SK-MEL-5 (cell line): ENCODE data around the gene IFITM10. TPM values are rescaled to one million over a fixed set of nuclear protein-coding genes. Genes with fewer than 3 reads are reported as not detected.

Source experiments
- DNase-seq: peaks from one replicate; pipeline ENCODE4 v3.0.0-alpha.2; 2016; ENCODE audit warnings: low read depth, low spot score
- in situ Hi-C: cut with HindIII; loops from 2 replicates; pipeline ENCODE4 v1.10.0; 2016; ENCODE audit warnings: low sequenced_read_pairs, high pct_unique_total_duplicates, low pct_unique_long_range_greater_than_20kb
- total RNA-seq: library from RNA; depleted of rRNA; stranded (reverse); fragments of >200 nt; shearing (Covaris generic); gene quantifications from 2 replicates; pipeline ENCODE4 v1.2.3, GENCODE V29; 2014

IFITM10 gene
- total RNA-seq, 1 experiment from 2014 or later = not detected

DNA sequence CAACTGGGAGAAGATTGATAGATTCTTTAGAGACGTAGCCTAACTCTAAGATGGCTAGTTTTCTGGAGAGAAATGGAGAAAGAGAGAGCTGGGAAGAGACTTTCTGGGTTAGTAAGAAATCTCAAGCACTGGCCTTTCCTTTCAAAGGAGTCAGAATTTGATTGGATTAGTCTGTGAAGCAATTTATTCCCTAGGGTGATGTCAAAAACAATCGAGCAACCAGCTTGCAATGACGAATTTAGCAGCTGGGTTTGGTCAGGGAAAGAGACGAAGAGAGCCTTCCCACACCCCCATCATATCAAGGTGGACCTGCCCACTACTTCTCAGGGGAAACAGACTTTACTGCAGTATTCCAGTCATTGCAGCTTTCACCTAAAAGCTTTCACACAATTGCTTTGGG, 42.6 kb downstream of the IFITM10 start:
- in situ Hi-C loops = no loop called here

GRCh38 chr11:1706634-1707400, 43.6 kb downstream of the IFITM10 start:
- DNase-seq = peak; percentile 48
- in situ Hi-C loops = no loop called here

More for the DNA sequence above, 42.6 kb downstream of the IFITM10 start:
- no peak for DNase-seq

- DNase-seq = no peak
- in situ Hi-C loops = no loop called here
Observed at GRCh38 chr11:1705126-1706052, 45.0 kb downstream of the IFITM10 start.

DNA sequence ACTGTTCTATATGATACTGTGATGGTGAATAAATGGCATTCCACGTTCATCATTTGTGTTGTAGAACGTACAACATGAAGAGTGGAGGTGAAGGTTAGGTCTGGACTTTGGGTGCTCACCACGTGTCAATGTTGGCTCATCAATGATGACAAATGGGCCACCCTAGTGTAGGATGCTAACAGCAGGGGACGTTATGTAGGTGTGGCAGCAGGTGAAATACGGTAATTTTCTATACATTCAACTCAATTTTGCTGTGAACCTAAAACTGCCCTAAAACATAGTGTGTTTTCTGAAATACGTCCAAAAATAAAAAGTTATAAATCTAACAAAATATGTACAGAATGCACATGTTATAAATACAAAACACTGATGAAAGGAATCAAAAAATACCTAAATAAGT, 47.2 kb downstream of the IFITM10 start:
- in situ Hi-C loops = no loop called here

DNA sequence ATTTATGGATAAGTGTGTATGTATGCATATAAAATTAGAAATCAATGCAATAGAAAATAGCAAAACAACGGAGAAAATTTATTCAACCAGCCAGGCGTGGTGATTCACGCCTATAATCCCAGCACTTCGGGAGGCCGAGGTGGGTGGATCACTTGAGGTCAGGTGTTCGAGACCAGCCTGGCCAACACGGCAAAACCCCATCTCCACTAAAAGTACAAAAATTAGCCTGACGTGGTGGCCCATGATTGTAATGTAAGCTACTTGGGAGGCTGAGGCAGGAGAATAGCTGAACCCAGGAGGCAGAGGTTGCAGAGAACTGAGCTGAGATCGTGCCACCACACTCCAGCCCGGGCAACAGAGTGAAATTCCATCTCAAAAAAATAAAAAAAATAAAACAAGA, 47.9 kb downstream of the IFITM10 start:
- in situ Hi-C loops = no loop called here
- DNase-seq = no peak

More for the DNA sequence above, 47.2 kb downstream of the IFITM10 start:
- no peak for DNase-seq

DNA sequence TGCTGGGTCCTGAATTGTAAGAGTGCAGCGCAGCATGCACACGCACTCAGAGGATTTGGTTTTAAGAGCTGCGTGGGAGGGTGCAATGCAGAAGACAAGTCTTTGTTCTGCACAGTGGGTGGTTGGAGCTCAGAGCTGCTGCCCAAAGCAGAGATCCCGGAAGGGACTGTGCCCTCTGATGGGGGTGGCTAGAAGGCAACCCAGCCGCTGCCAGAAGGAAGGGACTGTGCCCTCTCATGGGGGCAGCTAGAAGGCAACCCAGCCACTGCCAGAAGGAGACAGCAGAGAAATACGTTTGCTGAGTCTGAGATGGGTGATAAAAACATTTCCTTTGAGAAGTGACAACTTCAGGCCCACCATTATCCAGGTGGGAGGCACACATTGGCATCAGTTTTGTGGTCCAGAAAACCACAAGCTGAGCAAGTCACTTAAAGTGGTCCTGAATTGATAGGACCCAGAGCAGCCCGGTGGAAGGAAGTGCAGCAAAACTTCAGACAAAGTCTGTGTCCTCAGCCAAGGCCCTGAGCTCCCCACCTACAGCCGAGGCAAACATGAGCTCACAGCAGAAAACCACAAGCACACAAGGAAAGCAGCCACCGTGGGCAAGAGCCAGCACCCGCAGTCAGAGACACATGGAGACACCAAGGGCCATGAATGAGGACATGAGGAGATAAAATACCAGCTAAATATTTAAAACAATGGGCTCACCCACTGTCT, 49.1 kb downstream of the IFITM10 start:
- DNase-seq = peak; percentile 51
- in situ Hi-C loops = no loop called here

DNA sequence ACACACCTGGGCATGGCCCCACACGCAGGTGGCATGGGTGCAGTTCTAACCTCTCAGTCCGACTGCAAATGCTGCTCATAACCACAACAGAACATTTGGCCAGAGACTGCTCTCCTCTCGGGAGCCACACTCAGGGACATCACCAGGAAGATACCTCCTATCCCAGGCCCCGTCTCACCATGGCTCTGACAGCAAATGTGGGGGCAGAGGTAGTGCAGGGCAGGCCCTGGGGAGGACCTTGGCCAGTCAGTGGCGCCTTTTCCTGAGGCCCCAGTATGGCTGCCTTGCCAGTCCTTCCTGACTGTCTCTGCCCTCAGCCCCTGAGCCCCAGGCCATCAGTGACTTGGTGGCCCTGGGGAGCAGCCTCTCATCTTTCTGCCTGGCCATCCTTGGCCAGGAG, 50.6 kb downstream of the IFITM10 start:
- DNase-seq = no peak
- in situ Hi-C loops = no loop called here

- no peak for DNase-seq
- in situ Hi-C loops = no loop called here
Observed at GRCh38 chr11:1696608-1697570, 53.5 kb downstream of the IFITM10 start, which contains the start of gene KRTAP5-6. Gene KRTAP5-6, plus strand, starts transcription at chr11:1697195. Its CDS starts 51 bp downstream, at chr11:1697246.

GRCh38 chr11:1695548-1696108, 54.8 kb downstream of the IFITM10 start:
- no peak for DNase-seq
- in situ Hi-C loops = no loop called here

GRCh38 chr11:1694846-1695547, 55.4 kb downstream of the IFITM10 start:
- in situ Hi-C loops = no loop called here
- no peak for DNase-seq

DNA sequence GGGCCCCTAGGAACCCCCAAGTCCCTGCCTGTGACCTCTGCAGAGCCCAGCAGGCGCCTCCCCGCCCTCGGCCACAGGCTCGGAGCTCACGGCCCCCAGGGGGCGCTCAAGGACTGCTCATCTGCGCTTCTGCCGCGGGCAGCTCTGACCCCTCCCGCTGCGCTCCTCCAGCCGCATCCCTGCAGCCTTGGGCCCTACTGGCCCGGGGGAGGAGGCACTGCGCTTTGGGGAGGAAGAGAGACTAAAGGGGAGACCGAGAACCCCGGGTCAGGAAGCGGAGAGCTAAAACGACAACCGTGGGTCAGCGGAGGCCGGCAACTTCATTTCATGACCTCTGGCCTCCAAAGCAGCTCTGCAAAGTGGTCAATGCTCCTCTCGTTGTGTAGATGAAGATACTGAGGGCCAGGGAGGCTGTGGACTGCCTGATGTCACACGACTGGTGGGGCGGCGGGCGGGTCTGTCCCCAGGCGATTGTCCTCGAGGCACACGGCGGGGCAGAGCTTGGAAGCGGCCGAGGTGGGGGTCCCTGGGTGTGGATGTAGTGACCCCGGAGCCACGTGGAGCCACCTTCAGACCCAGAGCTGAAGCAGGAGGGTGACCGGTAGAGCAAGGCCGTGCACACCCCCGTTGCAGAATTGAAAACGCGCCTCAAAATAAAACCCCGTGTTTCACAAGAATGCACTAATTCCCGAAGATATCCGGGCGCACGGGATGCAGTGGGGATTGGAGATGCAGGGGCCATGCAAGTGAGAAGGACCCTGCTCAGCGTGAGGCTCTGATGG, 56.1 kb downstream of the IFITM10 start:
- in situ Hi-C loops = no loop called here
- peak; percentile 73 for DNase-seq

- DNase-seq = peak; percentile 69
- in situ Hi-C loops = no loop called here
Observed at GRCh38 chr11:1693327-1694063, 56.9 kb downstream of the IFITM10 start.

DNA sequence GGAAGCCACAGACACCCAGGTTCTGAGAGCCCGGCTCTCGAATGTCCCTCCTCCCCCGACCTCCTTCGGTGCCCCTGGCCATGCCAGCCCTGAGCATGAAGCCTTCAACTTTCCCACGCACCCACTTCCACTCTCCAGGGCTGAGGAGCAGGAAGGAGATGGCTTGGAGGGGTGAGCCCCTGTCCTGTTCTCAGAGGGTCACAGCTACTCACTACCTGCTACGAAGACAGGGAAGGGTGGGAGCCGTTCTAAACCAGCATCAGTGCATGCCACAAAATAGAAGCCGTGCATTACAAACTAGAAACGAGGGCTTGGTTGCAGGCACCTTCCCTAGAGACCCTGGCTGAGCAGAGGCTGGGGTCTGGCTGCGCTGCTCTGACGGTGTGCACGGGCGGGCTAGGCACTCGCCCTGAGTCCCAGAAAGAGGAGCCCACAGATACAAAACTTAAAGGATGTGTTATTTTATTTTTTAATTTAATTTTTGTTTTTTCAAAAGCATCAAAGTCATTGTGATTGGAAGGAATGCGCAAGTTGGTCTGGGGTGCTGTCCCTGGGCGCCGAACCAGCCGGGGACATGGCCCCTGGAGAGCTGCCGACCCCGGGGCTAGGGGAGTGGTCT, 57.6 kb downstream of the IFITM10 start:
- in situ Hi-C loops = no loop called here

GRCh38 chr11:1691878-1692707, 58.3 kb downstream of the IFITM10 start:
- in situ Hi-C loops = no loop called here

More for the DNA sequence above, 57.6 kb downstream of the IFITM10 start:
- DNase-seq = no peak

More at GRCh38 chr11:1691878-1692707, 58.3 kb downstream of the IFITM10 start:
- no peak for DNase-seq
